GM12878 (cell line): ENCODE data around the gene ZMIZ1. TPM values are rescaled to one million over a fixed set of nuclear protein-coding genes. Genes with fewer than 3 reads are reported as not detected.

Experiments
- ATAC-seq: fragments of 200-7000 bp; cut with Tn5 transposase; 3 replicates; pipeline ENCODE4 v1.9.1; 2020; ENCODE audit warnings: mild to moderate bottlenecking, moderate library complexity
- BruUV-seq: library from RNA; stranded (reverse); fragments of 400-500 nt; replicated peaks from 2 replicates; lab custom pipeline; 2021; lab: Mats Ljungman, UMichigan
- CTCF ChIA-PET: fragments of 300-600 bp; sonication (Branson Sonifier 250); formaldehyde crosslinking; extraction: SDS; loops from one replicate; lab custom pipeline; 2021; ENCODE audit warnings: inconsistent platforms; lab: Yijun Ruan, JAX
- POLR2A ChIA-PET: fragments of 350-600 bp; formaldehyde crosslinking; extraction: SDS; loops from one replicate; lab custom pipeline; 2021; ENCODE audit warnings: inconsistent platforms; lab: Charles Lee
- RAD21 ChIA-PET: fragments of 300-600 bp; sonication (Branson Sonifier 250); formaldehyde crosslinking; loops from one replicate; lab custom pipeline; 2023; ENCODE audit warnings: antibody characterized with exemption; ENCODE audit not compliant: unreplicated experiment; lab: Charles Lee
- SMC1A ChIA-PET: fragments of 300-600 bp; sonication (Branson Sonifier 250); formaldehyde crosslinking; loops from one replicate; lab custom pipeline; 2023; ENCODE audit not compliant: unreplicated experiment, uncharacterized antibody; lab: Charles Lee
- DNase-seq: peaks from one replicate; pipeline ENCODE4 v3.0.0-alpha.2; 2011; ENCODE audit warnings: low read depth, low spot score
- FAIRE-seq: peaks from 3 replicates; lab custom pipeline; 2011; peaks lifted over from hg19 to GRCh38; lab: Jason Lieb, UNC
- H2AFZ ChIP-seq: 2 replicates; pipeline ENCODE4 v1.6.0; 2011; ENCODE audit warnings: low read depth, low read length, control low read depth; ENCODE audit not compliant: control insufficient read depth
- H3K27ac ChIP-seq: 2 replicates; pipeline ENCODE4 v1.5.1; 2011; ENCODE audit warnings: control low read depth; ENCODE audit not compliant: control insufficient read depth, insufficient read depth
- H3K27me3 ChIP-seq, 2 experiments: replicated peaks in 1 of 2; 2 replicates each; pipeline versions ENCODE4 v1.6.0 to v1.6.1; 2011; ENCODE audit warnings: low read length in 1 of 2; ENCODE audit not compliant: control insufficient read depth in 2 of 2, insufficient read depth in 2 of 2
- H3K36me3 ChIP-seq, 2 experiments: 2 replicates each; pipeline ENCODE4 v1.5.1; 2011; ENCODE audit warnings: low read length in 1 of 2; ENCODE audit not compliant: control insufficient read depth in 2 of 2, insufficient read depth in 2 of 2
- H3K4me1 ChIP-seq: 2 replicates; pipeline ENCODE4 v1.6.1; 2011; ENCODE audit warnings: mild to moderate bottlenecking, low read length, moderate library complexity, mixed read lengths; ENCODE audit not compliant: control insufficient read depth, insufficient read depth
- H3K4me2 ChIP-seq: 2 replicates; pipeline ENCODE4 v1.6.0; 2011; ENCODE audit warnings: control low read depth; ENCODE audit not compliant: control insufficient read depth, insufficient read depth
- H3K4me3 ChIP-seq: fragments of 200-600 bp; sonication (generic); 2 replicates; pipeline ENCODE4 v1.5.1; 2016
- H3K79me2 ChIP-seq: 2 replicates; pipeline ENCODE4 v1.6.0; 2011; ENCODE audit warnings: low read length; ENCODE audit not compliant: control insufficient read depth, insufficient read depth
- H3K9ac ChIP-seq: 2 replicates; pipeline ENCODE4 v1.8.0; 2011; ENCODE audit warnings: low read length, control low read depth, mixed read lengths; ENCODE audit not compliant: control insufficient read depth, insufficient read depth
- H3K9me3 ChIP-seq: replicated peaks from 3 replicates; pipeline ENCODE4 v1.5.1; 2011; ENCODE audit warnings: mild to moderate bottlenecking, low read length; ENCODE audit not compliant: control insufficient read depth, insufficient read depth
- H4K20me1 ChIP-seq: 2 replicates; pipeline ENCODE4 v1.6.0; 2011; ENCODE audit not compliant: control insufficient read depth, insufficient read depth
- BCL3 ChIP-seq: IDR thresholded peaks from 2 replicates; pipeline ENCODE4 v1.6.1; 2011; ENCODE audit warnings: borderline replicate concordance, low read depth, mild to moderate bottlenecking, moderate library complexity, low read length; ENCODE audit not compliant: insufficient read depth, poor library complexity, severe bottlenecking
- IRF3 ChIP-seq: fragments of 450-650 bp; IDR thresholded peaks from 2 replicates; pipeline ENCODE4 v1.6.1; 2014; ENCODE audit warnings: mild to moderate bottlenecking
- JUNB ChIP-seq: IDR thresholded peaks from 2 replicates; pipeline ENCODE4 v1.6.1; 2016; ENCODE audit warnings: antibody characterized with exemption, mild to moderate bottlenecking
- POLR2AphosphoS5 ChIP-seq: IDR thresholded peaks from 2 replicates; pipeline ENCODE4 v1.6.1; 2011; ENCODE audit warnings: mild to moderate bottlenecking, low read length, inconsistent platforms
- RAD51 ChIP-seq: fragments of 450-650 bp; IDR thresholded peaks from 2 replicates; pipeline ENCODE4 v1.6.1; 2016; ENCODE audit warnings: moderate library complexity, mild to moderate bottlenecking, inconsistent platforms
- RELA ChIP-seq: fragments of 450-650 bp; IDR thresholded peaks from 2 replicates; pipeline ENCODE4 v1.8.0; 2014; ENCODE audit warnings: borderline replicate concordance; ENCODE audit not compliant: partially characterized antibody
- TAF1 ChIP-seq: IDR thresholded peaks from 2 replicates; pipeline ENCODE4 v1.6.1; 2011; ENCODE audit warnings: mild to moderate bottlenecking, low read depth, low read length, borderline replicate concordance
- ZBTB4 ChIP-seq: fragments of 450-650 bp; formaldehyde crosslinking; IDR thresholded peaks from 2 replicates; pipeline ENCODE4 v1.4.0; 2022; ENCODE audit warnings: mild to moderate bottlenecking, moderate library complexity
- WGBS: methylation state at CpG from one replicate; pipeline ENCODE4 v1.1.6; 2016; ENCODE audit warnings: low lambda C conversion rate; ENCODE audit not compliant: insufficient replicate concordance, insufficient coverage; ENCODE audit errors: missing lambda C conversion rate; 5-methylcytosine and 5-hydroxymethylcytosine counted together
- in situ Hi-C: fragments of 300-500 bp; cut with MboI; formaldehyde crosslinking; loops from 9 replicates; pipeline ENCODE4 v1.14.3; 2018; ENCODE audit warnings: mixed read lengths
- intact Hi-C: fragments of 100-400 bp; cut with micrococcal nuclease; formaldehyde crosslinking; loops from one replicate; pipeline ENCODE4 v1.14.2; 2022; ENCODE audit not compliant: unreplicated experiment
- polyA plus RNA-seq, 11 experiments: library from polyadenylated mRNA; depleted of rRNA in 4 of 11; unstranded in 6 of 11; stranded (reverse) in 5 of 11; fragments of >200 nt; fragmentation: Nextera tagmentation in 4 of 11; fragmentation: Illumina TruSeq in 1 of 11; extraction: Ambion mirVana in 4 of 11; extraction: Trizol in 1 of 11; gene quantifications; 1 replicate in 1 of 11; 2 replicates in 10 of 11; pipeline versions ENCODE4 v1.2.1 to v1.2.3, GENCODE V29; 2011 to 2016; ENCODE audit warnings: inconsistent platforms in 2 of 11, missing spikeins in 2 of 11, low read depth in 1 of 11
- total RNA-seq, 4 experiments: library from RNA; depleted of rRNA in 3 of 4; stranded (reverse); fragments of >200 nt in 3 of 4; fragmentation: Illumina TruSeq in 1 of 4; extraction: Trizol in 1 of 4; gene quantifications; 2 replicates each; pipeline versions ENCODE4 v1.2.1 to v1.2.3, GENCODE V29; 2013 to 2021
- TF ChIP-seq, protein P1 (sequence below), 3 experiments: IDR thresholded peaks in 2 of 3; conservative IDR thresholded peaks in 1 of 3; 2 replicates each; pipeline ENCODE4 v1.5.1; 2011; ENCODE audit warnings: low read depth in 3 of 3, low read length in 3 of 3, mild to moderate bottlenecking in 3 of 3, control low read depth in 2 of 3, moderate library complexity in 2 of 3, inconsistent platforms in 1 of 3, mixed read lengths in 1 of 3; ENCODE audit not compliant: control insufficient read depth in 2 of 3, insufficient read depth in 1 of 3; ENCODE audit errors: extremely low read depth in 1 of 3
- TF ChIP-seq, protein P2 (sequence below): fragments of 150-350 bp; IDR thresholded peaks from 2 replicates; pipeline ENCODE4 v1.6.1; 2014; ENCODE audit warnings: mild to moderate bottlenecking, low read depth, low read length
- TF ChIP-seq, protein P3 (sequence below): IDR thresholded peaks from 2 replicates; pipeline ENCODE4 v1.6.1; 2011; ENCODE audit warnings: mild to moderate bottlenecking, low read depth, low read length, moderate library complexity; ENCODE audit not compliant: insufficient replicate concordance

Gene ZMIZ1
- total and polyA plus RNA-seq, 10 of the 15 experiments (the other 5 are each of a cell fraction or from before 2014, with no cell fraction given), result 3.1 to 82.3 (median 14.9) TPM

DNA sequence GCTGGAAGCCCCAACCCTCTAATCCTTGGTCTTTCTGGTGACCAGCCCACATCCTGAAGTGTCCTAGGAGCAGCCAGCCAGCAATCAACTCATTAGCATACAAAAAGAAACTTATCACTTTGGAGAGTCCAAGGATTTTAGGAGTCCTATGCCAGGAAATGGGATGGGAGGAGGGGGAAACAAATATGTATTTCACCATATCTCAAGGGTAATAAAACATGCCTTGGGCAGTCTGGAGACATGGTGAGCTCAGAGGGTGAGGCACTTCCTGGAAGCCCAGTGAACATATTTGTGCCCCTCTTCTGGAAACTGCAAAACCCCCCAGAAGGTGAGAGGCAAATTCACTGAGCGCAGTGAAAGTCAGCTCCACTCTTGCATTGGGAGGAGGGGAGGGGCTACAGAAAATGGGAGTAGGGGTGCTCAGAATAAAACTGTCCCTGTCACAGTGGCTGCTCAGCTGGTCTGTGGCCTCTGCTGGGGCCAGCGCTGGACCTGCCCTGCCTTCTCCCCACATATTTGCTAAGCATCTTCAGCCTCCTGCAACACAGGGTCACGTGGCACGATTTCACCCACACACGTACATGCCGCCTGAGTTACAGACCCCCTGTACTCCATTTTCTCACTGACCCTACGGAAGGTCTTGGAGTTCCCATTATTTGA is 17.7 kb upstream of the ZMIZ1 start:
- CTCF ChIA-PET, result no interaction called here
- TF ChIP-seq ZBTB4 (CRISPR knock-in tag) (no peak), TAF1 (no peak), IRF3 (no peak), RAD51 (no peak), POLR2AphosphoS5 (no peak), BCL3 (no peak), RELA (no peak), JUNB (no peak)
- TF ChIP-seq, protein P1, sequence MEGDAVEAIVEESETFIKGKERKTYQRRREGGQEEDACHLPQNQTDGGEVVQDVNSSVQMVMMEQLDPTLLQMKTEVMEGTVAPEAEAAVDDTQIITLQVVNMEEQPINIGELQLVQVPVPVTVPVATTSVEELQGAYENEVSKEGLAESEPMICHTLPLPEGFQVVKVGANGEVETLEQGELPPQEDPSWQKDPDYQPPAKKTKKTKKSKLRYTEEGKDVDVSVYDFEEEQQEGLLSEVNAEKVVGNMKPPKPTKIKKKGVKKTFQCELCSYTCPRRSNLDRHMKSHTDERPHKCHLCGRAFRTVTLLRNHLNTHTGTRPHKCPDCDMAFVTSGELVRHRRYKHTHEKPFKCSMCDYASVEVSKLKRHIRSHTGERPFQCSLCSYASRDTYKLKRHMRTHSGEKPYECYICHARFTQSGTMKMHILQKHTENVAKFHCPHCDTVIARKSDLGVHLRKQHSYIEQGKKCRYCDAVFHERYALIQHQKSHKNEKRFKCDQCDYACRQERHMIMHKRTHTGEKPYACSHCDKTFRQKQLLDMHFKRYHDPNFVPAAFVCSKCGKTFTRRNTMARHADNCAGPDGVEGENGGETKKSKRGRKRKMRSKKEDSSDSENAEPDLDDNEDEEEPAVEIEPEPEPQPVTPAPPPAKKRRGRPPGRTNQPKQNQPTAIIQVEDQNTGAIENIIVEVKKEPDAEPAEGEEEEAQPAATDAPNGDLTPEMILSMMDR (IDR thresholded peaks at IDR 0.05 in 2 of 3, conservative IDR thresholded peaks at IDR 0.05 in 1 of 3; ENCODE audit: control insufficient read depth in 2 of 3, extremely low read depth in 1 of 3, insufficient read depth in 1 of 3, low read depth in 3 of 3, low read length in 3 of 3), result no peak
- TF ChIP-seq, protein P2, sequence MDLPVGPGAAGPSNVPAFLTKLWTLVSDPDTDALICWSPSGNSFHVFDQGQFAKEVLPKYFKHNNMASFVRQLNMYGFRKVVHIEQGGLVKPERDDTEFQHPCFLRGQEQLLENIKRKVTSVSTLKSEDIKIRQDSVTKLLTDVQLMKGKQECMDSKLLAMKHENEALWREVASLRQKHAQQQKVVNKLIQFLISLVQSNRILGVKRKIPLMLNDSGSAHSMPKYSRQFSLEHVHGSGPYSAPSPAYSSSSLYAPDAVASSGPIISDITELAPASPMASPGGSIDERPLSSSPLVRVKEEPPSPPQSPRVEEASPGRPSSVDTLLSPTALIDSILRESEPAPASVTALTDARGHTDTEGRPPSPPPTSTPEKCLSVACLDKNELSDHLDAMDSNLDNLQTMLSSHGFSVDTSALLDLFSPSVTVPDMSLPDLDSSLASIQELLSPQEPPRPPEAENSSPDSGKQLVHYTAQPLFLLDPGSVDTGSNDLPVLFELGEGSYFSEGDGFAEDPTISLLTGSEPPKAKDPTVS, result no peak
- TF ChIP-seq, protein P3, sequence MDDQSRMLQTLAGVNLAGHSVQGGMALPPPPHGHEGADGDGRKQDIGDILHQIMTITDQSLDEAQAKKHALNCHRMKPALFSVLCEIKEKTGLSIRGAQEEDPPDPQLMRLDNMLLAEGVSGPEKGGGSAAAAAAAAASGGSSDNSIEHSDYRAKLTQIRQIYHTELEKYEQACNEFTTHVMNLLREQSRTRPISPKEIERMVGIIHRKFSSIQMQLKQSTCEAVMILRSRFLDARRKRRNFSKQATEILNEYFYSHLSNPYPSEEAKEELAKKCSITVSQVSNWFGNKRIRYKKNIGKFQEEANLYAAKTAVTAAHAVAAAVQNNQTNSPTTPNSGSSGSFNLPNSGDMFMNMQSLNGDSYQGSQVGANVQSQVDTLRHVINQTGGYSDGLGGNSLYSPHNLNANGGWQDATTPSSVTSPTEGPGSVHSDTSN, result no peak

More for the DNA sequence above, 17.7 kb upstream of the ZMIZ1 start:
- DNase-seq (no peak), FAIRE-seq (no peak), ATAC-seq (no peak)
- RAD21 ChIA-PET, result no interaction called here
- H3K79me2 ChIP-seq, result no peaks in the 10 kb centered on the region
- H3K4me2 ChIP-seq, result no peak overlapping the region
- no peaks in the 10 kb centered on the region for H3K9me3 ChIP-seq
- H2AFZ ChIP-seq, result no peak overlapping the region
- POLR2A ChIA-PET, result no interaction called here
- no peaks in the 10 kb centered on the region; the same call in 1 of the 2 replicates for H4K20me1 ChIP-seq
- no peaks in the 10 kb centered on the region for H3K36me3 ChIP-seq
- no TSS peak for BruUV-seq
- H3K4me1 ChIP-seq, result peaks cover 8% of the 10 kb centered on the region
- intact Hi-C loops, result no loop called here
- SMC1A ChIA-PET, result no interaction called here
- H3K9ac ChIP-seq, result no peak overlapping the region
- peaks cover 0 to 7% of the 10 kb centered on the region in 2 experiments; a peak in 3 of 4 replicates for H3K27me3 ChIP-seq
- WGBS, result 35% methylated on average over 7 of the region's 7 CpGs
- in situ Hi-C loops, result no loop called here
- H3K4me3 ChIP-seq, result no peak overlapping the region
- H3K27ac ChIP-seq, result no peak overlapping the region
